ENCODE data around the gene CDH4. TPM values are rescaled to one million over a fixed set of nuclear protein-coding genes. Genes with fewer than 3 reads are reported as not detected.

Gene CDH4
- total and polyA plus RNA-seq, 8 donors = under 0.01 to 2.2 (median 0.11) TPM; not detected in 2

DNA sequence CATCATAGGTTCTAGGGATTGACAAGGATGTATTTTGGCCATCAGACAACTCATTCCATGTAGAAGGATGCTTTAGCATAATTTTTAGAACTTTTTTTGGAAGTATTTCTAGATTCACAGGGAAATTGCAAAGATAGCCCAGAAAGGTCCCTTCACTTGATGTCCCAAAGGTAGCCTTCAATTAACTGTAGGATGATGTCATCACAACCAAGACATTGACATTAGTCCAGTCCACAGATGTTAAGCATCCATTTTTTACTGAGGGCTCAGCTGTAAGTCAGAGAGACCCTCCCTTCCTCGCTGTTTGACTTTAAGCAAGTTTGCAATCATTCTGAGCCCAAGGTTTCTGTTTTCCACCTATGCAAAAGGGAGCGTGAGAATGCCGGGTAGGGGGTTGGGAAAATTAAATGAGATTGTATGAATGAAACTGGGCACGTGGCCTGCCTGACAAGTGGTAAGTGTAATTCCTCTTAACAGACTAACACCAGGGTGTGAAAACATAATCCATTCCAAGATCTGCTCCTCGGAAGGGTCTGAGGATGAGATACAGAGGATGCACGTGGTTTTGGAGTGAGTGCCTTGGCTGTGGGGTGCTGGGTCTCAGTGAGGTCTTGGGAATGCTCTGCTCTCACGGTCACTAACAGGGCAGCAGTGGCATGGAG, 126.8 kb downstream of the CDH4 start:
- peaks cover 0 to 19% (median 0%) of the 10 kb centered on the region in 3 donors for H3K27me3 ChIP-seq
- TF ChIP-seq POLR2AphosphoS5 (IDR thresholded peaks at IDR 0.05) = no peak
- TF ChIP-seq EP300 (IDR thresholded peaks at IDR 0.05) = no peak
- TF ChIP-seq POLR2A (IDR thresholded peaks at IDR 0.05) = no peak
- TF ChIP-seq, protein P1, sequence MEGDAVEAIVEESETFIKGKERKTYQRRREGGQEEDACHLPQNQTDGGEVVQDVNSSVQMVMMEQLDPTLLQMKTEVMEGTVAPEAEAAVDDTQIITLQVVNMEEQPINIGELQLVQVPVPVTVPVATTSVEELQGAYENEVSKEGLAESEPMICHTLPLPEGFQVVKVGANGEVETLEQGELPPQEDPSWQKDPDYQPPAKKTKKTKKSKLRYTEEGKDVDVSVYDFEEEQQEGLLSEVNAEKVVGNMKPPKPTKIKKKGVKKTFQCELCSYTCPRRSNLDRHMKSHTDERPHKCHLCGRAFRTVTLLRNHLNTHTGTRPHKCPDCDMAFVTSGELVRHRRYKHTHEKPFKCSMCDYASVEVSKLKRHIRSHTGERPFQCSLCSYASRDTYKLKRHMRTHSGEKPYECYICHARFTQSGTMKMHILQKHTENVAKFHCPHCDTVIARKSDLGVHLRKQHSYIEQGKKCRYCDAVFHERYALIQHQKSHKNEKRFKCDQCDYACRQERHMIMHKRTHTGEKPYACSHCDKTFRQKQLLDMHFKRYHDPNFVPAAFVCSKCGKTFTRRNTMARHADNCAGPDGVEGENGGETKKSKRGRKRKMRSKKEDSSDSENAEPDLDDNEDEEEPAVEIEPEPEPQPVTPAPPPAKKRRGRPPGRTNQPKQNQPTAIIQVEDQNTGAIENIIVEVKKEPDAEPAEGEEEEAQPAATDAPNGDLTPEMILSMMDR (IDR thresholded peaks at IDR 0.05) = no peak
- H3K4me1 ChIP-seq = no peaks in the 10 kb centered on the region
- WGBS, 5 donors = 35 to 69% (median 61%) methylated on average over 7 of the region's 7 CpGs
- H3K27ac ChIP-seq = no peak overlapping the region
- DNase-seq = no peak
- H3K9me3 ChIP-seq = peaks cover 0 to 24% (median 8%) of the 10 kb centered on the region in 4 donors
- H3K4me3 ChIP-seq = no peak overlapping the region
- intact Hi-C loops (cut with DNase I; ENCODE audit: low total_unique reads) = no loop called here
- no peaks in the 10 kb centered on the region for H3K36me3 ChIP-seq

DNA sequence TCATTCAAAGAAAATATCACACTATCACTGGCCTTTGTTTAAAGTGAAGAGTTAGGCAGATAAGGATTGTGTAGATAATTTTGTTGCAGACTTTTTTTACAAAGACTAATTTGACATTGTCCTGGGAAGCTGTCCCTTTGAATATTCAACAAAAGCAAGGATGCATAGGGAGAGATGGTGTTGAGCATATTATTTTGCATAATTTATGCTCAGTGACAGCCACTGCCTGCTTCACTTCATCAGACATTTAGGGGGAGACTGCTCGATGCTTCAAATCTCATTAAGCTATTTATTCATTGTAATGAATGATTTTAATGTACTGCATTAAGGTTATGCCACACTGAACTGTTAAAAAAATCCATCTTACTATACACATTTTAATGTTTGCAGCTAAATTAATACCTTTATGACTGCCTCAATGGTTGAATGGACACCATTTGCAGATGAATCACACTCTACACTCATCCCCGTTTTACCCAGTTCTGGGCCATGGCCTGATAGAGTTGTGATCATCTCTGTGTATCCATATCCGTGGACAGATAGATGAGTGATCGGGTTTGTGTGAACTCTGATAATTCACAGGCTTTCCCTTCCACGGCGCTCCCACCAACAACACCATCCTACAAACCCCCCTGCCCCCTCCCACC, 128.0 kb downstream of the CDH4 start:
- DNase-seq = no peak
- H3K4me3 ChIP-seq = no peak overlapping the region
- WGBS, 5 donors = 62 to 86% (median 77%) methylated on average over 6 of the region's 6 CpGs
- no peak for TF ChIP-seq POLR2AphosphoS5 (IDR thresholded peaks at IDR 0.05)
- TF ChIP-seq, protein P1 (IDR thresholded peaks at IDR 0.05) = no peak
- no peak for TF ChIP-seq EP300 (IDR thresholded peaks at IDR 0.05)
- H3K4me1 ChIP-seq = no peaks in the 10 kb centered on the region
- peaks cover 0 to 26% (median 8%) of the 10 kb centered on the region in 4 donors for H3K9me3 ChIP-seq
- H3K27me3 ChIP-seq = peaks cover 0 to 11% (median 0%) of the 10 kb centered on the region in 3 donors
- H3K36me3 ChIP-seq = no peaks in the 10 kb centered on the region
- intact Hi-C loops (cut with DNase I; ENCODE audit: low total_unique reads) = no loop called here
- H3K27ac ChIP-seq = no peak overlapping the region

DNA sequence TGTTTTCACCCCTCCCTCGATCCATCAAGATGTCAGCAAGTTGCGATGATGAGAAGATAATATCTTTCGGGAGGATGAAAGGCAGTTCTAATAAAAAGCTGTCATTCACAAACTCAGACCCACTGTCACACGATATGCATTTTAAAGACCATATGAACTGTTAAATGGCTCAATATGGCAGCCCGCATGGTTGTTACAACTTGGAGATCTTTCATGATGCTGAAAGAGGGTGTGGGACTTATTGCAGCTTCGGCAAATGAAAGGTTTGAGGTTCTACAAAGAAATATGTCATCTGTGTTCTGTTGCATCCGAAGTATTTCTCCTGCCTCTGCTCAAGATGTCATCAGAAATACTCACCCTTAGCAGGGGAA, 128.5 kb downstream of the CDH4 start:
- intact Hi-C loops (cut with DNase I; ENCODE audit: low total_unique reads) = no loop called here
- peaks cover 0 to 31% (median 8%) of the 10 kb centered on the region in 4 donors for H3K9me3 ChIP-seq
- no peaks in the 10 kb centered on the region for H3K36me3 ChIP-seq
- H3K4me1 ChIP-seq = no peaks in the 10 kb centered on the region
- no peak for DNase-seq
- peaks cover 0 to 11% (median 0%) of the 10 kb centered on the region in 3 donors for H3K27me3 ChIP-seq
- no peak overlapping the region for H3K4me3 ChIP-seq
- H3K27ac ChIP-seq = no peak overlapping the region
- 45 to 78% (median 59%) methylated on average over 7 of the region's 7 CpGs for WGBS, 5 donors
- TF ChIP-seq EP300 (IDR thresholded peaks at IDR 0.05) (no peak), POLR2A (IDR thresholded peaks at IDR 0.05) (no peak), POLR2AphosphoS5 (IDR thresholded peaks at IDR 0.05) (no peak)
- TF ChIP-seq, protein P1 (IDR thresholded peaks at IDR 0.05) = no peak

DNA sequence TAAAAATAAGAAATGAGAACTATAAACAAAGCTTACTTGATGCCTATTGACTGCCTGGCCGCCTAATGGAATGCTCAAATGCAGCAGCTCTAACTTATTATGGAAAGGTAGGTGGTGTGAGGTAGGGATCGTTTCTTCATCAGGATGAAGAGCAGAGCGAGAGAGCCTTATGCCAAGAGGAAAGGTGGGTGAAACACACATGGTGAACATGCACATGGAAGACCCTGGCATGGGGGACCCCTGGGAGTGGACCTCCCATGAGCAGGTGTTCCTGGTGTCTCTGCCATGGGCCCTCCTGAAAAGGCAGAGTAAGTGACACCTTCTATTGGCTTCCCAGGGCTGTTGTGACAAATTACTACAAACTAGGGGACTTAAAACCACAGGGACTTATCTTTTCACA, 130.1 kb downstream of the CDH4 start:
- Histone ChIP-seq H3K4me1 (no peaks in the 10 kb centered on the region), H3K27ac (no peak overlapping the region), H3K9me3 (peaks cover 0 to 37% (median 8%) of the 10 kb centered on the region in 4 donors), H3K4me3 (no peak overlapping the region), H3K36me3 (no peaks in the 10 kb centered on the region), H3K27me3 (peaks cover 0 to 18% (median 0%) of the 10 kb centered on the region in 3 donors)
- 77 to 89% (median 87%) methylated on average over 3 of the region's 3 CpGs for WGBS, 5 donors
- TF ChIP-seq EP300 (IDR thresholded peaks at IDR 0.05) (no peak), POLR2A (IDR thresholded peaks at IDR 0.05) (no peak), POLR2AphosphoS5 (IDR thresholded peaks at IDR 0.05) (no peak)
- TF ChIP-seq, protein P1 (IDR thresholded peaks at IDR 0.05) = no peak
- no peak for DNase-seq
- intact Hi-C loops (cut with DNase I; ENCODE audit: low total_unique reads) = no loop called here
